IMR-90 (cell line): ENCODE data around the gene EIF2S1. TPM values are rescaled to one million over a fixed set of nuclear protein-coding genes. Genes with fewer than 3 reads are reported as not detected.

Experiments
- ATAC-seq: fragments of 200-7000 bp; cut with Tn5 transposase; 2 replicates; pipeline ENCODE4 v1.9.1; 2020; ENCODE audit warnings: low read depth, mild to moderate bottlenecking, moderate library complexity
- BruUV-seq: library from RNA; stranded (reverse); fragments of 400-500 nt; replicated peaks from 2 replicates; lab custom pipeline; 2021; lab: Mats Ljungman, UMichigan
- CTCF ChIA-PET: fragments of 300-600 bp; formaldehyde crosslinking; extraction: SDS; loops from one replicate; lab custom pipeline; 2021; ENCODE audit warnings: antibody characterized with exemption; lab: Yijun Ruan, JAX
- POLR2A ChIA-PET: fragments of 300-600 bp; sonication (Branson Sonifier 250); formaldehyde crosslinking; loops from one replicate; lab custom pipeline; 2022; ENCODE audit warnings: antibody characterized with exemption; ENCODE audit not compliant: unreplicated experiment; lab: Charles Lee
- DNase-seq: peaks from one replicate; pipeline ENCODE4 v3.0.0; 2013
- H2AFZ ChIP-seq: replicated peaks from 2 replicates; pipeline ENCODE3; 2013; ENCODE audit warnings: low read length, mild to moderate bottlenecking; ENCODE audit not compliant: poor library complexity
- H2AK5ac ChIP-seq: 2 replicates; pipeline ENCODE4 v1.6.1; 2013; ENCODE audit warnings: low read depth, low read length, inconsistent platforms
- H2AK9ac ChIP-seq: replicated peaks from 2 replicates; pipeline ENCODE3; 2013; ENCODE audit warnings: mild to moderate bottlenecking, low read depth, low read length, moderate library complexity; ENCODE audit not compliant: poor library complexity
- H2BK120ac ChIP-seq: 2 replicates; pipeline ENCODE4 v1.6.1; 2013; ENCODE audit warnings: low read depth, low read length, inconsistent platforms
- H2BK15ac ChIP-seq: 3 replicates; pipeline ENCODE4 v1.6.1; 2013; ENCODE audit warnings: low read depth, low read length, inconsistent platforms
- H2BK20ac ChIP-seq: 2 replicates; pipeline ENCODE4 v1.6.1; 2013; ENCODE audit warnings: low read depth, mild to moderate bottlenecking, inconsistent platforms, low read length, moderate library complexity
- H2BK5ac ChIP-seq: 2 replicates; pipeline ENCODE4 v1.6.1; 2013; ENCODE audit warnings: mild to moderate bottlenecking, low read depth, low read length, inconsistent platforms; ENCODE audit not compliant: poor library complexity, severe bottlenecking
- H3K14ac ChIP-seq: replicated peaks from 2 replicates; pipeline ENCODE4 v1.6.1; 2013; ENCODE audit warnings: low read depth, low read length, inconsistent platforms
- H3K18ac ChIP-seq: 2 replicates; pipeline ENCODE4 v1.6.1; 2013; ENCODE audit warnings: low read depth, low read length, control low read depth
- H3K23ac ChIP-seq: 2 replicates; pipeline ENCODE4 v1.6.1; 2013; ENCODE audit warnings: low read depth, low read length, inconsistent platforms
- H3K27ac ChIP-seq: 2 replicates; pipeline ENCODE4 v1.5.1; 2013; ENCODE audit warnings: mild to moderate bottlenecking, control low read depth, low read length; ENCODE audit not compliant: insufficient read depth
- H3K27me3 ChIP-seq: 2 replicates; pipeline ENCODE4 v1.6.1; 2013; ENCODE audit warnings: low read length; ENCODE audit not compliant: control insufficient read depth, insufficient read depth
- H3K36me3 ChIP-seq: 2 replicates; pipeline ENCODE4 v1.6.1; 2013; ENCODE audit warnings: low read length, mixed read lengths; ENCODE audit not compliant: control insufficient read depth, insufficient read depth
- H3K4ac ChIP-seq: 2 replicates; pipeline ENCODE4 v1.6.1; 2013; ENCODE audit warnings: low read depth, low read length, inconsistent platforms
- H3K4me1 ChIP-seq: 2 replicates; pipeline ENCODE4 v1.6.1; 2013; ENCODE audit warnings: low read length, mixed read lengths; ENCODE audit not compliant: control insufficient read depth, insufficient read depth
- H3K4me2 ChIP-seq: 2 replicates; pipeline ENCODE4 v1.6.1; 2013; ENCODE audit warnings: low read depth, mild to moderate bottlenecking, control low read depth, low read length, moderate library complexity
- H3K4me3 ChIP-seq: 2 replicates; pipeline ENCODE4 v1.5.1; 2013; ENCODE audit warnings: low read depth, mild to moderate bottlenecking, control low read depth, low read length, moderate library complexity; ENCODE audit not compliant: insufficient read depth
- H3K56ac ChIP-seq: 2 replicates; pipeline ENCODE4 v1.6.1; 2013; ENCODE audit warnings: low read length, inconsistent platforms; ENCODE audit not compliant: insufficient read depth; ENCODE audit errors: extremely low read depth
- H3K79me1 ChIP-seq, 2 experiments: 2 replicates each; pipeline ENCODE4 v1.6.1; 2013; ENCODE audit warnings: low read length in 2 of 2, inconsistent platforms in 1 of 2, low read depth in 1 of 2
- H3K9ac ChIP-seq: 2 replicates; pipeline ENCODE4 v1.6.1; 2013; ENCODE audit warnings: low read depth, low read length, control low read depth
- H3K9me1 ChIP-seq: 2 replicates; pipeline ENCODE4 v1.6.1; 2013; ENCODE audit warnings: low read length, inconsistent platforms; ENCODE audit not compliant: insufficient read depth
- H3K9me3 ChIP-seq: 2 replicates; pipeline ENCODE4 v1.6.1; 2013; ENCODE audit warnings: low read length; ENCODE audit not compliant: control insufficient read depth, insufficient read depth
- H4K20me1 ChIP-seq: 2 replicates; pipeline ENCODE4 v1.6.1; 2013; ENCODE audit warnings: low read length, inconsistent platforms; ENCODE audit not compliant: insufficient read depth
- H4K5ac ChIP-seq: 2 replicates; pipeline ENCODE4 v1.6.1; 2013; ENCODE audit warnings: mild to moderate bottlenecking, low read depth, low read length, control low read depth
- H4K8ac ChIP-seq, 2 experiments: 2 replicates each; pipeline ENCODE4 v1.6.1; 2013; ENCODE audit warnings: low read depth in 2 of 2, low read length in 2 of 2, control low read depth in 1 of 2, inconsistent platforms in 1 of 2
- H4K91ac ChIP-seq: 2 replicates; pipeline ENCODE4 v1.6.1; 2013; ENCODE audit warnings: low read depth, low read length, inconsistent platforms; ENCODE audit not compliant: insufficient read depth
- BHLHE40 ChIP-seq: fragments of 150-350 bp; IDR thresholded peaks from 2 replicates; pipeline ENCODE4 v1.6.1; 2016; ENCODE audit warnings: mild to moderate bottlenecking, low read depth, low read length
- CHD1 ChIP-seq: IDR thresholded peaks from 2 replicates; pipeline ENCODE4 v1.6.1; 2012; ENCODE audit warnings: low read depth, low read length, improper control_type of control experiment
- MAFK ChIP-seq: IDR thresholded peaks from 2 replicates; pipeline ENCODE4 v1.6.1; 2012; ENCODE audit warnings: low read depth, low read length, improper control_type of control experiment
- MAZ ChIP-seq: IDR thresholded peaks from 2 replicates; pipeline ENCODE4 v1.6.1; 2012; ENCODE audit warnings: low read depth, mild to moderate bottlenecking, low read length, improper control_type of control experiment, moderate library complexity, borderline replicate concordance
- NFE2L2 ChIP-seq: fragments of 150-350 bp; IDR thresholded peaks from 2 replicates; pipeline ENCODE4 v1.6.1; 2016; ENCODE audit warnings: low read depth, mild to moderate bottlenecking, low read length
- POLR2A ChIP-seq: IDR thresholded peaks from 2 replicates; pipeline ENCODE4 v1.6.1; 2012; ENCODE audit warnings: mild to moderate bottlenecking, low read depth, low read length
- WGBS, 2 experiments: methylation state at CpG; one replicate each; pipeline versions ENCODE4 v1.1.5 to v1.1.7; 2013; ENCODE audit warnings: missing lambda C conversion rate in 2 of 2; ENCODE audit not compliant: insufficient read length in 1 of 2; ENCODE audit errors: extremely low coverage in 2 of 2; 5-methylcytosine and 5-hydroxymethylcytosine counted together
- dilution Hi-C: fragments of 300-500 bp; cut with HindIII; formaldehyde crosslinking; loops from one replicate; pipeline ENCODE4 v1.14.3; 2018; ENCODE audit warnings: low sequenced_read_pairs; ENCODE audit not compliant: unreplicated experiment
- in situ Hi-C: fragments of 300-500 bp; cut with MboI; formaldehyde crosslinking; loops from 3 replicates; pipeline ENCODE4 v1.14.3; 2019; ENCODE audit warnings: low sequenced_read_pairs, inconsistent platforms, mixed read lengths
- intact Hi-C: fragments of 100-400 bp; cut with micrococcal nuclease; formaldehyde crosslinking; loops from 2 replicates; pipeline ENCODE4 v1.10.0; 2022
- polyA plus RNA-seq, 3 experiments: library from polyadenylated mRNA; depleted of rRNA; stranded (reverse); fragments of >200 nt; gene quantifications; 2 replicates each; pipeline ENCODE4 v1.2.3, GENCODE V29; 2012; ENCODE audit warnings: low replicate concordance in 1 of 3
- total RNA-seq: library from RNA; depleted of rRNA; stranded (reverse); fragments of >200 nt; gene quantifications from 2 replicates; pipeline ENCODE4 v1.2.3, GENCODE V29; 2012

The EIF2S1 gene
- total and polyA plus RNA-seq, 2 of the 4 experiments (the other 2 are of a cell fraction) = 57.9 to 125 TPM

GRCh38 chr14:67410313-67410712 lies 50.2 kb downstream of the EIF2S1 start:
- 80% methylated on average over 1 of the region's 9 CpGs; no CpG with 5 or more reads in 1 of the 2 experiments for WGBS, 2 experiments
- H2AFZ ChIP-seq = peak overlapping the region; percentile 69

More at GRCh38 chr14:67410313-67410712, 50.2 kb downstream of the EIF2S1 start:
- no peak overlapping the region for H2BK5ac ChIP-seq
- no peak overlapping the region for H3K4me2 ChIP-seq
- in situ Hi-C loops = no loop called here
- H4K5ac ChIP-seq = no peak overlapping the region
- POLR2A ChIA-PET = no interaction called here
- no peak overlapping the region for H3K56ac ChIP-seq
- H3K79me1 ChIP-seq = no peaks in the 10 kb centered on the region
- H2BK120ac ChIP-seq = no peak overlapping the region
- no peak overlapping the region for H4K8ac ChIP-seq
- H2AK9ac ChIP-seq = no peak overlapping the region
- ATAC-seq = no peak
- no peaks in the 10 kb centered on the region for H4K20me1 ChIP-seq
- H3K18ac ChIP-seq = no peak overlapping the region
- dilution Hi-C loops = no loop called here
- no peak overlapping the region for H3K23ac ChIP-seq
- no peaks in the 10 kb centered on the region for H3K9me3 ChIP-seq
- no peaks in the 10 kb centered on the region for H3K36me3 ChIP-seq
- no TSS peak for BruUV-seq
- no peak overlapping the region for H2BK15ac ChIP-seq
- no peaks in the 10 kb centered on the region for H3K27me3 ChIP-seq
- TF ChIP-seq NFE2L2 = no peak
- TF ChIP-seq CHD1 = no peak
- no peak for TF ChIP-seq MAFK
- no peak for TF ChIP-seq POLR2A
- no peak for TF ChIP-seq MAZ
- no peak for TF ChIP-seq BHLHE40
- H3K9ac ChIP-seq = no peak overlapping the region
- no peak overlapping the region for H4K91ac ChIP-seq
- intact Hi-C loops = no loop called here
- H3K27ac ChIP-seq = no peak overlapping the region
- H3K4ac ChIP-seq = no peak overlapping the region
- H2BK20ac ChIP-seq = no peak overlapping the region
- H3K9me1 ChIP-seq = peaks cover 8% of the 10 kb centered on the region; the same call in 1 of the 2 replicates
- CTCF ChIA-PET = no interaction called here
- H3K4me3 ChIP-seq = no peak overlapping the region
- no peak for DNase-seq
- H3K14ac ChIP-seq = no peak overlapping the region
- peaks cover 5% of the 10 kb centered on the region for H3K4me1 ChIP-seq
- H2AK5ac ChIP-seq = no peak overlapping the region
